Subcutaneous abdominal adipose tissue (tissue), 5 donors: ENCODE measurements around the gene CPHXL.

Experiments used
- H3K27ac ChIP-seq: one replicate; pipeline ENCODE4 v1.7.0; 2013; ENCODE audit warnings: low read depth, mild to moderate bottlenecking, inconsistent platforms, low read length, moderate library complexity
- H3K27me3 ChIP-seq, 5 donors: one replicate each; pipeline ENCODE4 v1.7.0; 2013; ENCODE audit warnings: low read length in 5 of 5, inconsistent platforms in 1 of 5; ENCODE audit not compliant: control insufficient read depth in 5 of 5, insufficient read depth in 4 of 5
- H3K36me3 ChIP-seq, 5 donors: one replicate each; pipeline ENCODE4 v1.7.0; 2013; ENCODE audit warnings: low read length in 5 of 5; ENCODE audit not compliant: control insufficient read depth in 5 of 5, insufficient read depth in 5 of 5
- H3K4me1 ChIP-seq, 5 donors: one replicate each; pipeline ENCODE4 v1.7.0; 2013; ENCODE audit warnings: low read length in 5 of 5, mild to moderate bottlenecking in 3 of 5, moderate library complexity in 1 of 5; ENCODE audit not compliant: control insufficient read depth in 5 of 5, insufficient read depth in 5 of 5
- H3K4me3 ChIP-seq, 5 donors: one replicate each; pipeline ENCODE4 v1.7.0; 2013; ENCODE audit warnings: low read length in 5 of 5, low read depth in 1 of 5
- H3K9ac ChIP-seq, 5 donors: one replicate each; pipeline ENCODE4 v1.7.0; 2013; ENCODE audit warnings: low read length in 5 of 5, mild to moderate bottlenecking in 4 of 5, moderate library complexity in 3 of 5
- H3K9me3 ChIP-seq, 5 donors: one replicate each; pipeline ENCODE4 v1.7.0; 2013; ENCODE audit warnings: low read length in 5 of 5; ENCODE audit not compliant: control insufficient read depth in 5 of 5
- donor health status: healthy.
- donor health status: healthy.
- donor health status: healthy.
- donor health status: healthy.
- donor health status: healthy.

Gene CPHXL

GRCh38 chr16:75726390-75726789 lies at the start of gene CPHXL:
Gene CPHXL (minus strand): TSS chr16:75726490. CDS start chr16:75726442, 48 bp downstream.
- Histone ChIP-seq H3K9me3 (peaks cover 0 to 2% (median 0%) of the 10 kb centered on the region in 5 donors), H3K36me3 (no peaks in the 10 kb centered on the region), H3K4me3 (no peak within 1 kb of the TSS), H3K27me3 (no peaks in the 10 kb centered on the region), H3K27ac (no peak within 1 kb of the TSS), H3K4me1 (no peaks in the 10 kb centered on the region), H3K9ac (no peak within 1 kb of the TSS)

- Histone ChIP-seq H3K36me3 (no peaks in the 10 kb centered on the region), H3K4me3 (no peak overlapping the region), H3K9me3 (peaks cover 0 to 4% (median 0%) of the 10 kb centered on the region in 5 donors), H3K27me3 (no peaks in the 10 kb centered on the region), H3K27ac (no peak overlapping the region), H3K9ac (no peak overlapping the region), H3K4me1 (no peaks in the 10 kb centered on the region)
Observed at GRCh38 chr16:75774197-75774596, 47.9 kb upstream of the CPHXL start.

- H3K4me3 ChIP-seq: no peak overlapping the region
- no peak overlapping the region for H3K9ac ChIP-seq
- no peaks in the 10 kb centered on the region for H3K4me1 ChIP-seq
- no peaks in the 10 kb centered on the region for H3K27me3 ChIP-seq
- peaks cover 0 to 4% (median 0%) of the 10 kb centered on the region in 5 donors for H3K9me3 ChIP-seq
- H3K27ac ChIP-seq: no peak overlapping the region
- no peaks in the 10 kb centered on the region for H3K36me3 ChIP-seq
Observed at GRCh38 chr16:75770051-75770450, 43.8 kb upstream of the CPHXL start.

GRCh38 chr16:75764154-75764768 lies 38.0 kb upstream of the CPHXL start:
- no peaks in the 10 kb centered on the region for H3K36me3 ChIP-seq
- H3K27me3 ChIP-seq: no peaks in the 10 kb centered on the region
- H3K27ac ChIP-seq: no peak overlapping the region
- no peaks in the 10 kb centered on the region for H3K9me3 ChIP-seq
- H3K4me1 ChIP-seq: peaks cover 0 to 5% (median 0%) of the 10 kb centered on the region in 5 donors
- H3K9ac ChIP-seq: no peak overlapping the region
- no peak overlapping the region for H3K4me3 ChIP-seq

- Histone ChIP-seq H3K4me1 (peaks cover 0 to 5% (median 0%) of the 10 kb centered on the region in 5 donors), H3K36me3 (no peaks in the 10 kb centered on the region), H3K9ac (no peak overlapping the region), H3K9me3 (no peaks in the 10 kb centered on the region), H3K4me3 (no peak overlapping the region), H3K27ac (no peak overlapping the region), H3K27me3 (no peaks in the 10 kb centered on the region)
Observed at GRCh38 chr16:75763204-75763603, 36.9 kb upstream of the CPHXL start.

GRCh38 chr16:75762746-75763145 lies 36.5 kb upstream of the CPHXL start:
- Histone ChIP-seq H3K36me3 (no peaks in the 10 kb centered on the region), H3K27me3 (no peaks in the 10 kb centered on the region), H3K27ac (no peak overlapping the region), H3K4me3 (no peak overlapping the region), H3K9me3 (no peaks in the 10 kb centered on the region), H3K4me1 (peaks cover 0 to 5% (median 0%) of the 10 kb centered on the region in 5 donors), H3K9ac (no peak overlapping the region)

GRCh38 chr16:75761108-75761507 lies 34.8 kb upstream of the CPHXL start:
- no peak overlapping the region for H3K4me3 ChIP-seq
- no peak overlapping the region for H3K27ac ChIP-seq
- H3K9ac ChIP-seq: no peak overlapping the region
- H3K4me1 ChIP-seq: peaks cover 0 to 5% (median 0%) of the 10 kb centered on the region in 5 donors
- H3K36me3 ChIP-seq: no peaks in the 10 kb centered on the region
- H3K27me3 ChIP-seq: no peaks in the 10 kb centered on the region
- no peaks in the 10 kb centered on the region for H3K9me3 ChIP-seq

GRCh38 chr16:75760018-75760519 lies 33.8 kb upstream of the CPHXL start:
- Histone ChIP-seq H3K27ac (no peak overlapping the region), H3K36me3 (no peaks in the 10 kb centered on the region), H3K27me3 (no peaks in the 10 kb centered on the region), H3K4me3 (no peak overlapping the region), H3K9ac (no peak overlapping the region), H3K4me1 (peaks cover 0 to 5% (median 0%) of the 10 kb centered on the region in 5 donors), H3K9me3 (no peaks in the 10 kb centered on the region)

GRCh38 chr16:75758215-75758614 lies 31.9 kb upstream of the CPHXL start:
- no peaks in the 10 kb centered on the region for H3K36me3 ChIP-seq
- H3K4me1 ChIP-seq: peaks cover 0 to 3% (median 0%) of the 10 kb centered on the region in 5 donors
- H3K27me3 ChIP-seq: no peaks in the 10 kb centered on the region
- no peak overlapping the region for H3K27ac ChIP-seq
- H3K9ac ChIP-seq: no peak overlapping the region
- H3K9me3 ChIP-seq: no peaks in the 10 kb centered on the region
- H3K4me3 ChIP-seq: no peak overlapping the region

GRCh38 chr16:75754141-75754540 lies 27.9 kb upstream of the CPHXL start:
- H3K4me3 ChIP-seq: no peak overlapping the region
- no peak overlapping the region for H3K9ac ChIP-seq
- no peaks in the 10 kb centered on the region for H3K9me3 ChIP-seq
- H3K27ac ChIP-seq: no peak overlapping the region
- no peaks in the 10 kb centered on the region for H3K4me1 ChIP-seq
- no peaks in the 10 kb centered on the region for H3K36me3 ChIP-seq
- no peaks in the 10 kb centered on the region for H3K27me3 ChIP-seq
